HepG2 (cell line): ENCODE measurements around the gene CYP19A1. TPM values are rescaled to one million over a fixed set of nuclear protein-coding genes. Genes with fewer than 3 reads are reported as not detected.

Source experiments
- ARNT2 ChIP-seq: sonication (generic); formaldehyde crosslinking; IDR thresholded peaks from 2 replicates; pipeline ENCODE4 v1.8.0; 2022; ENCODE audit warnings: mild to moderate bottlenecking, low read depth, missing genetic modification reagents, moderate library complexity
- DMAP1 ChIP-seq: IDR thresholded peaks from 2 replicates; pipeline ENCODE4 v1.6.1; 2016
- FOSL2 ChIP-seq: sonication (generic); formaldehyde crosslinking; IDR thresholded peaks from 2 replicates; pipeline ENCODE4 v1.4.0; 2020; ENCODE audit warnings: missing genetic modification reagents
- KDM4B ChIP-seq: sonication (generic); formaldehyde crosslinking; IDR thresholded peaks from 2 replicates; pipeline ENCODE4 v1.4.0; 2020; ENCODE audit warnings: missing genetic modification reagents
- MAFG ChIP-seq: sonication (generic); formaldehyde crosslinking; IDR thresholded peaks from 2 replicates; pipeline ENCODE4 v1.5.1; 2020; ENCODE audit warnings: mild to moderate bottlenecking, missing genetic modification reagents
- MIXL1 ChIP-seq: IDR thresholded peaks from 2 replicates; pipeline ENCODE4 v1.6.1; 2016
- MXD4 ChIP-seq: IDR thresholded peaks from 2 replicates; pipeline ENCODE4 v1.6.1; 2016; ENCODE audit warnings: mild to moderate bottlenecking, missing biosample characterization, missing genetic modification reagents
- PCBP2 ChIP-seq: fragments of 200-400 bp; formaldehyde crosslinking; optimal IDR thresholded peaks from 2 replicates; pipeline ENCODE3; 2018; ENCODE audit warnings: low read length, low read depth; ENCODE audit not compliant: poor library complexity, severe bottlenecking
- SMAD3 ChIP-seq: sonication (generic); formaldehyde crosslinking; IDR thresholded peaks from 2 replicates; pipeline ENCODE4 v1.4.0; 2020; ENCODE audit warnings: missing genetic modification reagents
- SRSF1 ChIP-seq: fragments of 200-400 bp; formaldehyde crosslinking; optimal IDR thresholded peaks from 2 replicates; pipeline ENCODE3; 2017; ENCODE audit warnings: mild to moderate bottlenecking, low read depth, low read length, moderate library complexity
- TARDBP ChIP-seq: sonication (generic); formaldehyde crosslinking; IDR thresholded peaks from 2 replicates; pipeline ENCODE4 v1.8.0; 2022; ENCODE audit warnings: mild to moderate bottlenecking, missing genetic modification reagents
- U2AF2 ChIP-seq: fragments of 200-400 bp; formaldehyde crosslinking; IDR thresholded peaks from 2 replicates; pipeline ENCODE4 v1.6.1; 2017; ENCODE audit warnings: low read depth, mild to moderate bottlenecking, low read length
- ZBTB7B ChIP-seq: sonication (generic); formaldehyde crosslinking; IDR thresholded peaks from 2 replicates; pipeline ENCODE4 v1.4.0; 2020; ENCODE audit warnings: missing genetic modification reagents
- ZNF703 ChIP-seq: sonication (generic); formaldehyde crosslinking; IDR thresholded peaks from 2 replicates; pipeline ENCODE4 v1.5.1; 2020; ENCODE audit warnings: missing genetic modification reagents, mild to moderate bottlenecking, moderate library complexity, borderline replicate concordance
- ZNF83 ChIP-seq: sonication (generic); formaldehyde crosslinking; IDR thresholded peaks from 2 replicates; pipeline ENCODE4 v1.4.0; 2020; ENCODE audit warnings: missing genetic modification reagents, mild to moderate bottlenecking, borderline replicate concordance
- polyA plus RNA-seq, 8 experiments: library from polyadenylated mRNA; depleted of rRNA in 3 of 8; stranded (reverse) in 7 of 8; unstranded in 1 of 8; fragments of >200 nt; fragmentation: Illumina TruSeq in 4 of 8; extraction: Trizol in 4 of 8; gene quantifications; 2 replicates each; pipeline versions ENCODE4 v1.2.1 to v1.2.3, GENCODE V29; 2011 to 2016; ENCODE audit warnings: low read depth in 4 of 8, missing spikeins in 1 of 8, mixed read lengths in 1 of 8; ENCODE audit not compliant: insufficient read depth in 1 of 8
- total RNA-seq, 5 experiments: library from RNA; depleted of rRNA; stranded (reverse); fragments of >200 nt; fragmentation: Illumina TruSeq; extraction: Trizol; gene quantifications; 2 replicates each; pipeline ENCODE4 v1.2.3, GENCODE V29; 2016; ENCODE audit warnings: low read depth in 1 of 5
- TF ChIP-seq, protein P1 (sequence below): sonication (generic); formaldehyde crosslinking; IDR thresholded peaks from 2 replicates; pipeline ENCODE4 v1.5.0; 2020; ENCODE audit warnings: mild to moderate bottlenecking, missing genetic modification reagents
- TF ChIP-seq, protein P2 (sequence below): sonication (generic); formaldehyde crosslinking; IDR thresholded peaks from 2 replicates; pipeline ENCODE4 v1.4.0; 2020; ENCODE audit warnings: missing genetic modification reagents, borderline replicate concordance
- TF ChIP-seq, protein P3 (sequence below): IDR thresholded peaks from 2 replicates; pipeline ENCODE4 v1.6.1; 2016; ENCODE audit warnings: low read depth, control low read depth
- TF ChIP-seq, protein P4 (sequence below): IDR thresholded peaks from 2 replicates; pipeline ENCODE4 v1.6.1; 2018; ENCODE audit warnings: missing genetic modification reagents
- TF ChIP-seq, protein P5 (sequence below): sonication (generic); formaldehyde crosslinking; conservative IDR thresholded peaks from 2 replicates; pipeline ENCODE4 v1.4.0; 2020; ENCODE audit warnings: missing genetic modification reagents

The CYP19A1 gene
- total and polyA plus RNA-seq, 2 of the 13 experiments (the other 11 are each of a cell fraction or from before 2014, with no cell fraction given), result 10.9 to 23.0 TPM

DNA sequence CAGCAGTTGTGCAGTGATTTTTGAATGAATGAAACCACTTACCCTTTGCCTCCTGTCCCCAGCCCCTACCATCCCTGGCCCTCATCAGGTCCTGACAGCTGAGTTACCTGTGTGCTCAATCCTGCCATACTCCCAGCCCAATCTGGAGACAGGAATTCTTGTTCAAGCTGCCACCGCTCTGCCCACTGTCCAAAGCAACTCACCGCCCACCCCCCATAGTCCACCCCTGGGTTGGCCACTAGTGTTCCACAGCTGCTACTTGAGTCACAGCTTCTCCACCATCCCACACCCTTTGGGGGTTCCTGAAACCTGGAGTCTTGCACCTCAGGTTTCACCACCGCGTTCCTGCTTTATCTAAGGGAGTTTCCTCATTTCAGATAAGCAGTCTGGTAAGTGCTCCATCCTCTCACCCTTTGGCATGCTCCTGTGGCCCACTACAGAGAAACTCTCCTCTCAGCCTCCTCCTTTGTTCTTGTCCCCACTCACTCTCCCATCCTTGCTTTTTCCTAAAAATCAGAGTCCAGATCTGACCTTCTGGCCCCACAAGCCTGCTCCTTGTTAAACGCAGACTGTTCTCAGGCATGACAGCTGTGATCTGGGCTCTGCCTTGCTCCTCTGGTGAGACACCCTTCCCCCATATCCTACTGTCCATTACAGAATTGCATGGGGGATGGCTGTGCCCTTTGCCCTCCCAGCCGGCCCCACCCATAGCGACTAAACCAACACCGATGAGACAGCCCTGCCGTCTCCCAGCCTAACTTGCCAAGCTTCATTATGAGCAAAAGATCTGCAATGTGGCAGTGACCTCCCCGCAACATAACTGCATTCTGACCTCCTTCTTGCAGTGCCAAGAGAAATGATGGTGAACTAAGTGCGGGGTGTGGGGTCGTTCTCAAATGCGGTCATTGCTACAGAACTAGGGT, 50.0 kb downstream of the CYP19A1 start (continued):
- TF ChIP-seq, protein P1, sequence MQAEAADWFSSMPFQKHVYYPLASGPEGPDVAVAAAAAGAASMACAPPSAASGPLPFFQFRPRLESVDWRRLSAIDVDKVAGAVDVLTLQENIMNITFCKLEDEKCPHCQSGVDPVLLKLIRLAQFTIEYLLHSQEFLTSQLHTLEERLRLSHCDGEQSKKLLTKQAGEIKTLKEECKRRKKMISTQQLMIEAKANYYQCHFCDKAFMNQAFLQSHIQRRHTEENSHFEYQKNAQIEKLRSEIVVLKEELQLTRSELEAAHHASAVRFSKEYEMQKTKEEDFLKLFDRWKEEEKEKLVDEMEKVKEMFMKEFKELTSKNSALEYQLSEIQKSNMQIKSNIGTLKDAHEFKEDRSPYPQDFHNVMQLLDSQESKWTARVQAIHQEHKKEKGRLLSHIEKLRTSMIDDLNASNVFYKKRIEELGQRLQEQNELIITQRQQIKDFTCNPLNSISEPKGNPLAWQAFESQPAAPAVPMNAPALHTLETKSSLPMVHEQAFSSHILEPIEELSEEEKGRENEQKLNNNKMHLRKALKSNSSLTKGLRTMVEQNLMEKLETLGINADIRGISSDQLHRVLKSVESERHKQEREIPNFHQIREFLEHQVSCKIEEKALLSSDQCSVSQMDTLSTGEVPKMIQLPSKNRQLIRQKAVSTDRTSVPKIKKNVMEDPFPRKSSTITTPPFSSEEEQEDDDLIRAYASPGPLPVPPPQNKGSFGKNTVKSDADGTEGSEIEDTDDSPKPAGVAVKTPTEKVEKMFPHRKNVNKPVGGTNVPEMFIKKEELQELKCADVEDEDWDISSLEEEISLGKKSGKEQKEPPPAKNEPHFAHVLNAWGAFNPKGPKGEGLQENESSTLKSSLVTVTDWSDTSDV, result no peak
- TF ChIP-seq DMAP1 (CRISPR knock-in tag) (0 out of 2 replicates have a peak, but pooled peaks have one; percentile 36), SMAD3 (CRISPR knock-in tag) (no peak), ZBTB7B (CRISPR knock-in tag) (no peak), MXD4 (CRISPR knock-in tag) (no peak), MIXL1 (no peak), ARNT2 (no peak), PCBP2 (no peak), SRSF1 (no peak), U2AF2 (no peak), KDM4B (CRISPR knock-in tag) (no peak), ZNF703 (CRISPR knock-in tag) (no peak), FOSL2 (CRISPR knock-in tag) (peak; percentile 36; the same call in 1 of the 2 replicates), ZNF83 (CRISPR knock-in tag) (no peak), MAFG (CRISPR knock-in tag) (no peak), TARDBP (CRISPR knock-in tag) (no peak)
- TF ChIP-seq, protein P2, sequence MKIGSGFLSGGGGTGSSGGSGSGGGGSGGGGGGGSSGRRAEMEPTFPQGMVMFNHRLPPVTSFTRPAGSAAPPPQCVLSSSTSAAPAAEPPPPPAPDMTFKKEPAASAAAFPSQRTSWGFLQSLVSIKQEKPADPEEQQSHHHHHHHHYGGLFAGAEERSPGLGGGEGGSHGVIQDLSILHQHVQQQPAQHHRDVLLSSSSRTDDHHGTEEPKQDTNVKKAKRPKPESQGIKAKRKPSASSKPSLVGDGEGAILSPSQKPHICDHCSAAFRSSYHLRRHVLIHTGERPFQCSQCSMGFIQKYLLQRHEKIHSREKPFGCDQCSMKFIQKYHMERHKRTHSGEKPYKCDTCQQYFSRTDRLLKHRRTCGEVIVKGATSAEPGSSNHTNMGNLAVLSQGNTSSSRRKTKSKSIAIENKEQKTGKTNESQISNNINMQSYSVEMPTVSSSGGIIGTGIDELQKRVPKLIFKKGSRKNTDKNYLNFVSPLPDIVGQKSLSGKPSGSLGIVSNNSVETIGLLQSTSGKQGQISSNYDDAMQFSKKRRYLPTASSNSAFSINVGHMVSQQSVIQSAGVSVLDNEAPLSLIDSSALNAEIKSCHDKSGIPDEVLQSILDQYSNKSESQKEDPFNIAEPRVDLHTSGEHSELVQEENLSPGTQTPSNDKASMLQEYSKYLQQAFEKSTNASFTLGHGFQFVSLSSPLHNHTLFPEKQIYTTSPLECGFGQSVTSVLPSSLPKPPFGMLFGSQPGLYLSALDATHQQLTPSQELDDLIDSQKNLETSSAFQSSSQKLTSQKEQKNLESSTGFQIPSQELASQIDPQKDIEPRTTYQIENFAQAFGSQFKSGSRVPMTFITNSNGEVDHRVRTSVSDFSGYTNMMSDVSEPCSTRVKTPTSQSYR (CRISPR knock-in tag), result peak; percentile 92
- TF ChIP-seq, protein P3, sequence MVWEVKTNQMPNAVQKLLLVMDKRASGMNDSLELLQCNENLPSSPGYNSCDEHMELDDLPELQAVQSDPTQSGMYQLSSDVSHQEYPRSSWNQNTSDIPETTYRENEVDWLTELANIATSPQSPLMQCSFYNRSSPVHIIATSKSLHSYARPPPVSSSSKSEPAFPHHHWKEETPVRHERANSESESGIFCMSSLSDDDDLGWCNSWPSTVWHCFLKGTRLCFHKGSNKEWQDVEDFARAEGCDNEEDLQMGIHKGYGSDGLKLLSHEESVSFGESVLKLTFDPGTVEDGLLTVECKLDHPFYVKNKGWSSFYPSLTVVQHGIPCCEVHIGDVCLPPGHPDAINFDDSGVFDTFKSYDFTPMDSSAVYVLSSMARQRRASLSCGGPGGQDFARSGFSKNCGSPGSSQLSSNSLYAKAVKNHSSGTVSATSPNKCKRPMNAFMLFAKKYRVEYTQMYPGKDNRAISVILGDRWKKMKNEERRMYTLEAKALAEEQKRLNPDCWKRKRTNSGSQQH (CRISPR knock-in tag), result no peak
- TF ChIP-seq, protein P4, sequence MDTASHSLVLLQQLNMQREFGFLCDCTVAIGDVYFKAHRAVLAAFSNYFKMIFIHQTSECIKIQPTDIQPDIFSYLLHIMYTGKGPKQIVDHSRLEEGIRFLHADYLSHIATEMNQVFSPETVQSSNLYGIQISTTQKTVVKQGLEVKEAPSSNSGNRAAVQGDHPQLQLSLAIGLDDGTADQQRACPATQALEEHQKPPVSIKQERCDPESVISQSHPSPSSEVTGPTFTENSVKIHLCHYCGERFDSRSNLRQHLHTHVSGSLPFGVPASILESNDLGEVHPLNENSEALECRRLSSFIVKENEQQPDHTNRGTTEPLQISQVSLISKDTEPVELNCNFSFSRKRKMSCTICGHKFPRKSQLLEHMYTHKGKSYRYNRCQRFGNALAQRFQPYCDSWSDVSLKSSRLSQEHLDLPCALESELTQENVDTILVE, result no peak
- TF ChIP-seq, protein P5, sequence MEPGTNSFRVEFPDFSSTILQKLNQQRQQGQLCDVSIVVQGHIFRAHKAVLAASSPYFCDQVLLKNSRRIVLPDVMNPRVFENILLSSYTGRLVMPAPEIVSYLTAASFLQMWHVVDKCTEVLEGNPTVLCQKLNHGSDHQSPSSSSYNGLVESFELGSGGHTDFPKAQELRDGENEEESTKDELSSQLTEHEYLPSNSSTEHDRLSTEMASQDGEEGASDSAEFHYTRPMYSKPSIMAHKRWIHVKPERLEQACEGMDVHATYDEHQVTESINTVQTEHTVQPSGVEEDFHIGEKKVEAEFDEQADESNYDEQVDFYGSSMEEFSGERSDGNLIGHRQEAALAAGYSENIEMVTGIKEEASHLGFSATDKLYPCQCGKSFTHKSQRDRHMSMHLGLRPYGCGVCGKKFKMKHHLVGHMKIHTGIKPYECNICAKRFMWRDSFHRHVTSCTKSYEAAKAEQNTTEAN (CRISPR knock-in tag), result no peak
